OCI-LY1 (cell line): ENCODE measurements around the gene CAMK4.

Experiments
- CTCF ChIP-seq: fragments of 200-600 bp; sonication (generic), shearing (Covaris generic); IDR thresholded peaks from 2 replicates; pipeline ENCODE4 v1.5.1; 2017; ENCODE audit warnings: mild to moderate bottlenecking, antibody characterized with exemption, low read length, moderate library complexity, mixed read lengths
- EZH2 ChIP-seq: fragments of 200-600 bp; sonication (generic), shearing (Covaris generic); IDR thresholded peaks from 2 replicates; pipeline ENCODE4 v1.8.0; 2017; ENCODE audit warnings: borderline replicate concordance, mixed run types, mild to moderate bottlenecking, antibody characterized with exemption, low read length, moderate library complexity, mixed read lengths

DNA sequence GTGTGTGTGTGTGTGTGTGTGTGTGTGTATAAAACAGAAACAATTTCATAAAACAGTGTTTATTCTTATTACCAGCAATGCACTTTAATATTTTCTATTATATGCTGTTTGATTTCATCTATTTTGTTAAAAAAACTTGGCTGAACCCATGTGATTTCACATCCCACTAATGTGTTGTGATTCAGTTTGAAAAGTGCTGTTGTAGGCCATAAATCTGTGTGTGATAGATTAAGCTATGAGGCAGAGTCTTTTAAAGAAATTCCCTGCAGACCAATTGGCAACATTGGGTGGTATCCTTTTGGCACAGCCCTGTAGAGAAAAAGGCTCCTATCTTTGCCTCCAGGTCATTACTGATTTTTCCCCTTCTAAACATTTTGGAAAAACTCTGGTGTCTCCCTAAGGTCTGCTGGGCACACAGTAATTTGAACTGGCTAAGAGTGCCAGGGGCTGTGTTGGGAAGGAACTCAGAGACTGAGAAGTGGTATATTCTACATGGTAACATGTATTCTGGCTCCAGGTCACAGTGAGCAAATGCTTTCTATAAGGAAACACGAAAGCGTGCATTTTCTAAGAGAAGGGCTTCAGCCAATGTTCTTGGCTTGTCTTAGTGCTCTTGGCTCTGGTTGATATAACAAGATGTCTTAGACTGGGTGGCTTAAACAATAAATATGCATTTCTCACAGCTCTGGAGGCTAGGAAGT lies 4.5 kb downstream of the CAMK4 start:
- TF ChIP-seq CTCF (no peak), EZH2 (no peak)
